T-helper 1 cell (primary cell): ENCODE measurements around the gene GAGE12E.
"Not testable (repeated sequence)": the region's sequence is repeated elsewhere in the genome, so short reads cannot be mapped to it uniquely, and the experiment has no call there.

Experiments used
- DNase-seq, 5 donors: peaks; one replicate each; pipeline ENCODE4 v3.0.0-alpha.2; 2012 to 2020
- total RNA-seq, 4 donors: gene quantifications; one replicate each; lab custom pipeline; 2026; lab: John Stamatoyannopoulos, UW

Gene GAGE12E
- 0 reads per million in 4 donors for total RNA-seq

GRCh38 chrX:49550989-49551388 lies at the start of gene GAGE12E:
Gene GAGE12E, plus strand, starts transcription at chrX:49551289. Its CDS starts 1,155 bp downstream, at chrX:49552444.
- DNase-seq = not testable (repeated sequence)

DNA sequence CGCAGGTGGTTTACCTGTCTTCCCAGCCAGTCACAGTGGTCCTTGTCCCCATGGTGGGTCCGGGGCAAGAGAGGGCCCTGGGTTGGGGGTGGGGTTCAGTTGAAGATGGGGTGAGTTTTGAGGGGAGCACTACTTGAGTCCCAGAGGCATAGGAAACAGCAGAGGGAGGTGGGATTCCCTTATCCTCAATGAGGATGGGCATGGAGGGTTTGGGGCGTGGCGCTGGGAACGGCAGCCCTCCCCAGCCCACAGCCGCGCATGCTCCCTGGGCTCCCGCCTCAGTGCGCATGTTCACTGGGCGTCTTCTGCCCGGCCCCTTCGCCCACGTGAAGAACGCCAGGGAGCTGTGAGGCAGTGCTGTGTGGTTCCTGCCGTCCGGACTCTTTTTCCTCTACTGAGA lies 19.2 kb upstream of the GAGE12E start, which contains the start of gene GAGE12C:
GAGE12C (plus strand) TSS at position 301 of the 400 bp plus-strand sequence. CDS start 1,155 bp downstream, outside the sequence.
- DNase-seq = not testable (repeated sequence)

DNA sequence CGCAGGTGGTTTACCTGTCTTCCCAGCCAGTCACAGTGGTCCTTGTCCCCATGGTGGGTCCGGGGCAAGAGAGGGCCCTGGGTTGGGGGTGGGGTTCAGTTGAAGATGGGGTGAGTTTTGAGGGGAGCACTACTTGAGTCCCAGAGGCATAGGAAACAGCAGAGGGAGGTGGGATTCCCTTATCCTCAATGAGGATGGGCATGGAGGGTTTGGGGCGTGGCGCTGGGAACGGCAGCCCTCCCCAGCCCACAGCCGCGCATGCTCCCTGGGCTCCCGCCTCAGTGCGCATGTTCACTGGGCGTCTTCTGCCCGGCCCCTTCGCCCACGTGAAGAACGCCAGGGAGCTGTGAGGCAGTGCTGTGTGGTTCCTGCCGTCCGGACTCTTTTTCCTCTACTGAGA lies 9.7 kb upstream of the GAGE12E start, which contains the start of gene GAGE12D:
GAGE12D (plus strand) TSS at position 301 of the 400 bp plus-strand sequence. CDS start 1,155 bp downstream, outside the sequence.
- DNase-seq = not testable (repeated sequence)

- not testable (repeated sequence) for DNase-seq
These were observed 9.5 kb downstream of the GAGE12E start, which contains the start of gene GAGE12F for GRCh38 chrX:49560542-49560941. Gene GAGE12F, plus strand, starts transcription at chrX:49560842. Its CDS starts 1,155 bp downstream, at chrX:49561997.

DNA sequence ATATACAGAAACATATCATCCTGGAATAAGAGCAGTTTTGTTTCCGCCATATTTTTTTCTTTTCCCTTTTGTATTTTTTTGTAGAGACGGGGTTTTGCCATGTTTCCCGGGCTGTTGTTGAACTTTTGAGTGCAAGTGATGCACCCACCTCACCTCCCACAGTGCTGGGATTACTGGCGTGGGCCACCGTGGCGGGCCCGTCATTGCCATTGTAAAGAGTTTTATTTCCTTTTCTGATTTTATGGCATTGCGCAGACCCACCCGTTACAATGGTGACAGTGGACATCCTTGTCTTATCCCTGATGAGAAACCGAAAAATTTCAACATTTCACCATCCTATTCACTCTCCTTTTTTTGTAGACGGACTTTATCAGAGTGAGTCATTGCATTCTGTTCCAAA lies 17.6 kb downstream of the GAGE12E start:
- DNase-seq = not testable (repeated sequence)

DNA sequence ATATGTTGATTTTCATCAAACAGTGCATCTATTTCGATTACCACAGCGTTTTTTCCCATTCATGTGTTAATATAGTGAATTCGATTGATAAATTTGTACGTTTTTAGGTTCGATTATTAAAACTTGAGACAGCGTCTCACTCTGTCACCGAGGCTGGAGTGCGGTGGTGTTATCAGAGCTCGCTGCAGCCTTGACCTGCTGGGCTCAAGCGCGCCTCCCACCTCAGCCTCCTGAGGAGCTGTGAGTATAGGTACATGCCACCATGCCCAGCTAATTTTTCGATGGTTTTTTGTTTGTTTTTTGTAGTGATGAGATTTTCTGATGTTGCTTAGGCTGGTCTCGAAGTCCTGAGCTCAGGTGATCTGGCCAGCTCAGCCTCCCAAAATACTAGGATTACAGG lies 18.1 kb downstream of the GAGE12E start:
- not testable (repeated sequence) for DNase-seq

GRCh38 chrX:49570100-49570499 lies 19.0 kb downstream of the GAGE12E start, which contains the start of gene GAGE12G:
Gene GAGE12G, plus strand, starts transcription at chrX:49570400. Its CDS starts 1,155 bp downstream, at chrX:49571555.
- not testable (repeated sequence) for DNase-seq

DNA sequence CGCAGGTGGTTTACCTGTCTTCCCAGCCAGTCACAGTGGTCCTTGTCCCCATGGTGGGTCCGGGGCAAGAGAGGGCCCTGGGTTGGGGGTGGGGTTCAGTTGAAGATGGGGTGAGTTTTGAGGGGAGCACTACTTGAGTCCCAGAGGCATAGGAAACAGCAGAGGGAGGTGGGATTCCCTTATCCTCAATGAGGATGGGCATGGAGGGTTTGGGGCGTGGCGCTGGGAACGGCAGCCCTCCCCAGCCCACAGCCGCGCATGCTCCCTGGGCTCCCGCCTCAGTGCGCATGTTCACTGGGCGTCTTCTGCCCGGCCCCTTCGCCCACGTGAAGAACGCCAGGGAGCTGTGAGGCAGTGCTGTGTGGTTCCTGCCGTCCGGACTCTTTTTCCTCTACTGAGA lies 28.6 kb downstream of the GAGE12E start, which contains the start of gene GAGE12H:
GAGE12H (plus strand) TSS at position 301 of the 400 bp plus-strand sequence. CDS start 1,155 bp downstream, outside the sequence.
- not testable (repeated sequence) for DNase-seq

- DNase-seq = not testable (repeated sequence)
These were observed 38.1 kb downstream of the GAGE12E start, which contains the start of gene GAGE2A for GRCh38 chrX:49589196-49589595. Gene GAGE2A, plus strand, starts transcription at chrX:49589496. Its CDS starts 1,155 bp downstream, at chrX:49590651.

DNA sequence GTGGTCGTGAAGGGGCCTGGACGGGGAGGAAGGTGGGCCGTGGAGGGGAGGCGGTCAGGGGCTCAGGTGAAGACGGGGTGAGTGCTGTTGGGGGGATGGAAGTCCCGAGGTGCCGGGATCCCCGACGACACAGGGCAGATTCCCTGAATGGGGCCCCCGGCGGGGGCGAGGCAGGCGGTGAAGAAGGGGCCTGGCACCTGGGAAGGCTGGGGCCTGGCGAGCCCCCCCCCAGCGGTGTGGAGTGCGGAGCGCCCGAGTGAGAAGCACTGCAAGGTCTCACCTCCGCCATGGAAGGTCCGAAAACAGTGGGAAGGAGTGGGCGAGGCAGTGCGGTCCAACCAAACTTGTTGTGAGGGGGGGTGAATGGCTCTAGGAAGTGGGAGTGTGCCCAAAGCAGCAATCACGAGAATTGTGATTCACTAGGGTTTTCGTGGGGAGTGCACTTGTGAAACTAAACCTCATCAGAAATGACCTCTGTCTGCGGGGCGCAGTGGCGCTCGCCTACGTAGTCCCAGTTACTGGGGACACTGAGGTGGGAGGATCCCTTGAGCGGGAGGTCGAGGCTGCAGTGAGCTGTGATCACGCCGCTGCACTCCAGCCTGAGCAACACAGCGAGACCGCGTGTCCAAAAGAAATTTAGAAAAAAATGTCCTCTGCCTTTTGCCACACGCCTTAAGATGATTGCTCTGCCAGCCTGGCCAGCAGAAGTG lies 38.8 kb downstream of the GAGE12E start:
- peak in 3 of 5 donors; percentile 1 to 12 (median 3) for DNase-seq

DNA sequence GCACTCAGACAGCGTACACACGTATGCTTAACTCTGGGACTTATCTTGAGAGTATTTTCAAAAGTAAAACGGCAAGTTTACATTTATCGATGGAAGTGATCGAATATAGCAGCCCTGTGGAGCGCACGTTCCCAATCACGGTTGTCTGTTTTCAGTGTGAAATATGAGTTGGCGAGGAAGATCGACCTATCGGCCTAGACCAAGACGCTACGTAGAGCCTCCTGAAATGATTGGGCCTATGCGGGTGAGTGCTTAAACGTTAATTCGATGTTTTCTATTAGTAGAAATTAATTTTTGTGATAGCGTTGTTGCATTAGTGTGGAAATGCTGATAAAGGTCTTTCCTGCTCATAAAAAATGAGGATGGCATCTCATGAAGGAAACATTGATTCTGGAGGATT lies 39.4 kb downstream of the GAGE12E start:
- DNase-seq = not testable (repeated sequence)

DNA sequence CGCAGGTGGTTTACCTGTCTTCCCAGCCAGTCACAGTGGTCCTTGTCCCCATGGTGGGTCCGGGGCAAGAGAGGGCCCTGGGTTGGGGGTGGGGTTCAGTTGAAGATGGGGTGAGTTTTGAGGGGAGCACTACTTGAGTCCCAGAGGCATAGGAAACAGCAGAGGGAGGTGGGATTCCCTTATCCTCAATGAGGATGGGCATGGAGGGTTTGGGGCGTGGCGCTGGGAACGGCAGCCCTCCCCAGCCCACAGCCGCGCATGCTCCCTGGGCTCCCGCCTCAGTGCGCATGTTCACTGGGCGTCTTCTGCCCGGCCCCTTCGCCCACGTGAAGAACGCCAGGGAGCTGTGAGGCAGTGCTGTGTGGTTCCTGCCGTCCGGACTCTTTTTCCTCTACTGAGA lies 47.6 kb downstream of the GAGE12E start, which contains the start of gene GAGE1:
GAGE1 (plus strand) TSS at position 301 of the 400 bp plus-strand sequence. CDS start 1,155 bp downstream, outside the sequence.
- DNase-seq = not testable (repeated sequence)
